PC-3 (cell line): ENCODE data around the gene ALKBH3. TPM values are rescaled to one million over a fixed set of nuclear protein-coding genes. Genes with fewer than 3 reads are reported as not detected.

Source experiments
- ATAC-seq: fragments of 200-7000 bp; cut with Tn5 transposase; 2 replicates; pipeline ENCODE4 v1.9.1; 2020; ENCODE audit warnings: mild to moderate bottlenecking, moderate library complexity
- BruUV-seq: library from RNA; stranded (reverse); fragments of 400-500 nt; replicated peaks from 2 replicates; lab custom pipeline; 2021; lab: Mats Ljungman, UMichigan
- CTCF ChIA-PET: fragments of 300-600 bp; sonication (Branson Sonifier 250); formaldehyde crosslinking; loops from one replicate; lab custom pipeline; 2022; ENCODE audit warnings: antibody characterized with exemption; lab: Charles Lee
- POLR2A ChIA-PET: fragments of 300-600 bp; sonication (Branson Sonifier 250); formaldehyde crosslinking; loops from one replicate; lab custom pipeline; 2022; ENCODE audit warnings: antibody characterized with exemption; ENCODE audit not compliant: unreplicated experiment; lab: Charles Lee
- DNase-seq: peaks from one replicate; pipeline ENCODE4 v3.0.0-alpha.2; 2015
- H2AFZ ChIP-seq: fragments of 300-600 bp; sonication (generic); 2 replicates; pipeline ENCODE4 v1.6.0; 2016; ENCODE audit warnings: antibody characterized with exemption, low read length
- H3F3A ChIP-seq: fragments of 300-600 bp; sonication (generic); one replicate; pipeline ENCODE4 v1.6.0; 2017; ENCODE audit warnings: antibody characterized with exemption, low read length, control low read depth, mild to moderate bottlenecking; ENCODE audit not compliant: unreplicated experiment
- H3K27ac ChIP-seq: fragments of 300-600 bp; sonication (generic); 2 replicates; pipeline ENCODE4 v1.5.1; 2016; ENCODE audit warnings: mild to moderate bottlenecking, low read length
- H3K27me3 ChIP-seq: fragments of 300-600 bp; sonication (generic); 2 replicates; pipeline ENCODE4 v1.6.1; 2016; ENCODE audit warnings: low read length, mixed read lengths
- H3K36me3 ChIP-seq: fragments of 300-600 bp; sonication (generic); 2 replicates; pipeline ENCODE4 v1.6.1; 2016; ENCODE audit warnings: low read depth, mixed run types, low read length, mixed read lengths
- H3K4me1 ChIP-seq: fragments of 300-600 bp; sonication (generic); 2 replicates; pipeline ENCODE4 v1.5.1; 2016; ENCODE audit warnings: low read length; ENCODE audit not compliant: insufficient read depth
- H3K4me2 ChIP-seq: fragments of 300-600 bp; sonication (generic); 2 replicates; pipeline ENCODE4 v1.6.0; 2016; ENCODE audit warnings: low read length
- H3K4me3 ChIP-seq: fragments of 300-600 bp; sonication (generic); 2 replicates; pipeline ENCODE4 v1.5.1; 2016; ENCODE audit warnings: mild to moderate bottlenecking, low read length, mixed read lengths
- H3K79me2 ChIP-seq: fragments of 300-600 bp; sonication (generic); 2 replicates; pipeline ENCODE4 v1.6.1; 2017; ENCODE audit warnings: low read length, mixed read lengths
- H3K9ac ChIP-seq: fragments of 300-600 bp; sonication (generic); 2 replicates; pipeline ENCODE4 v1.6.0; 2016; ENCODE audit warnings: mild to moderate bottlenecking, low read length
- H3K9me2 ChIP-seq: fragments of 300-600 bp; sonication (generic); replicated peaks from 2 replicates; pipeline ENCODE4 v1.6.1; 2016; ENCODE audit warnings: mixed run types, low read length, mixed read lengths
- H3K9me3 ChIP-seq: fragments of 300-600 bp; sonication (generic); 2 replicates; pipeline ENCODE4 v1.6.1; 2016; ENCODE audit warnings: low read length, mixed read lengths
- H4K20me1 ChIP-seq: fragments of 300-600 bp; sonication (generic); 2 replicates; pipeline ENCODE4 v1.6.1; 2016; ENCODE audit warnings: low read length, mixed read lengths
- EZH2 ChIP-seq: fragments of 300-600 bp; sonication (generic); IDR thresholded peaks from one replicate; pipeline ENCODE4 v1.6.1; 2017; ENCODE audit warnings: antibody characterized with exemption, mild to moderate bottlenecking, low read length; ENCODE audit not compliant: unreplicated experiment
- EZH2phosphoT487 ChIP-seq: fragments of 300-600 bp; sonication (generic); IDR thresholded peaks from 2 replicates; pipeline ENCODE4 v1.6.1; 2018; ENCODE audit warnings: mild to moderate bottlenecking, antibody characterized with exemption, low read length, borderline replicate concordance
- intact Hi-C: fragments of 100-400 bp; cut with micrococcal nuclease; formaldehyde crosslinking; loops from 2 replicates; pipeline ENCODE4 v1.9.0; 2023
- total RNA-seq: library from RNA; depleted of rRNA; stranded (reverse); fragments of >200 nt; gene quantifications from 2 replicates; pipeline ENCODE4 v1.2.3, GENCODE V29; 2014
- TF ChIP-seq, protein P1 (sequence below): fragments of 300-600 bp; sonication (generic); conservative IDR thresholded peaks from 2 replicates; pipeline ENCODE4 v1.5.1; 2017; ENCODE audit warnings: antibody characterized with exemption, low read depth, mild to moderate bottlenecking, low read length

Gene ALKBH3
- total RNA-seq, 1 experiment from 2014 or later, result 55.5 TPM

DNA sequence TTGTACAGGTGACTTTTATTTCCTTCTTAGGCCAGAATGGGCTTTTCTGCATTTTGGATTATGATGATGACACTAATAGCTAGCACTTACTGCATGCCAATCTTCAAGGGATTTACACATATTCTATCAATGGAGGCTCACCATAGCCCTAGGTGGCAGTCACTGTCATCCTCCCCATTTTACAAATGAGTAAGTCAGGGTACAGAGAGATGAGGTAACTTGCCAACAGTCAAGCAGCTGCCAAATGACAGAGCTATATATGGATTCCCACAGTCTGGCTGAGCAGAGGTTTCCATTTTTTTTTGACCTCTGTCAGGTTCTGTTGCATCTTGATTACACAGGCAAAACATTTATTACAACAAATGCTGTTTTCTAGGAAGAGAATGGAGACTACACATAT lies 38.0 kb downstream of the ALKBH3 start:
- DNase-seq, result no peak
- Histone ChIP-seq H3K4me1 (peaks cover 22% of the 10 kb centered on the region), H3K79me2 (no peaks in the 10 kb centered on the region), H3K4me3 (no peak overlapping the region), H3K4me2 (no peak overlapping the region), H3K36me3 (peaks cover 13% of the 10 kb centered on the region; the same call in 1 of the 2 replicates), H3K9ac (no peak overlapping the region), H3K9me3 (no peaks in the 10 kb centered on the region), H3F3A (peaks cover 4% of the 10 kb centered on the region), H3K27ac (no peak overlapping the region), H3K27me3 (no peaks in the 10 kb centered on the region), H4K20me1 (no peaks in the 10 kb centered on the region), H2AFZ (no peak overlapping the region), H3K9me2 (no peaks in the 10 kb centered on the region)
- CTCF ChIA-PET, result no interaction called here
- BruUV-seq, result no TSS peak
- TF ChIP-seq EZH2phosphoT487 (no peak), EZH2 (no peak)
- TF ChIP-seq, protein P1, sequence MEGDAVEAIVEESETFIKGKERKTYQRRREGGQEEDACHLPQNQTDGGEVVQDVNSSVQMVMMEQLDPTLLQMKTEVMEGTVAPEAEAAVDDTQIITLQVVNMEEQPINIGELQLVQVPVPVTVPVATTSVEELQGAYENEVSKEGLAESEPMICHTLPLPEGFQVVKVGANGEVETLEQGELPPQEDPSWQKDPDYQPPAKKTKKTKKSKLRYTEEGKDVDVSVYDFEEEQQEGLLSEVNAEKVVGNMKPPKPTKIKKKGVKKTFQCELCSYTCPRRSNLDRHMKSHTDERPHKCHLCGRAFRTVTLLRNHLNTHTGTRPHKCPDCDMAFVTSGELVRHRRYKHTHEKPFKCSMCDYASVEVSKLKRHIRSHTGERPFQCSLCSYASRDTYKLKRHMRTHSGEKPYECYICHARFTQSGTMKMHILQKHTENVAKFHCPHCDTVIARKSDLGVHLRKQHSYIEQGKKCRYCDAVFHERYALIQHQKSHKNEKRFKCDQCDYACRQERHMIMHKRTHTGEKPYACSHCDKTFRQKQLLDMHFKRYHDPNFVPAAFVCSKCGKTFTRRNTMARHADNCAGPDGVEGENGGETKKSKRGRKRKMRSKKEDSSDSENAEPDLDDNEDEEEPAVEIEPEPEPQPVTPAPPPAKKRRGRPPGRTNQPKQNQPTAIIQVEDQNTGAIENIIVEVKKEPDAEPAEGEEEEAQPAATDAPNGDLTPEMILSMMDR, result no peak
- ATAC-seq, result no peak
- POLR2A ChIA-PET, result no interaction called here
- intact Hi-C loops, result no loop called here

DNA sequence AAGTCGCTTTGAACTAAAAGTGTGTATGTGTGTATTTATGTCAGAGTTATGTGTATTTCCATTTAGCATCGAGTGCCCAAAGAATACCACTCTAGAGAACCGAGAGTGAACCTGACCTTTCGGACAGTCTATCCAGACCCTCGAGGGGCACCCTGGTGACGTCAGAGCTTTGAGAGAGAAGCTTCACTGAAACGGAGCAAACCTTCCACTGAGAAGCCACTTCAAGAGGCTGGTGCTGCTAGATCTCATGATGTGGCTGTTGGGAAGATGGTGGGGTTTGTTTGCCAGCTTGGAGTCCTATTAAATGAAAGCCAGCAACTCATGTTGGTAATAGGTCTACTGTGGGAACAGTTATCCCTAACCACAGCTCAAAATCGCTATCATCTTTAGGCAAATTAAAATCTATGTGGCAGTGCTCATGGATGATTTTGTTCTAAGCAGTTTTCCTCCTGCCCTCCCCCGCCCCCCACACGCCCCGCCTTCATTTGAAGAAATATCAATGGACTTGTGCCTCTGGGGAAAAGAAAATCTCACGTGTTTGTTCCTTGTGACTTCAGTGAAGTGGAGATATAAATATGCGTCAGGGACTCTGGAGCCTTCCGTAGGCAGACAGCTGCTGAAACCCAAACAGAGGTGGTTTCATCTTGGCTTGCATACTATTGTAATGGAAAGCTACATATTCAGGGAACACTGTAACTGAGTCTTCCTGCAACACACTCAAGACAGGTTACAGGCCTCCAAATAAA lies 39.4 kb downstream of the ALKBH3 start:
- H3K9me2 ChIP-seq, result no peaks in the 10 kb centered on the region
- no peak overlapping the region for H3K4me2 ChIP-seq
- peaks cover 10% of the 10 kb centered on the region; the same call in 1 of the 2 replicates for H3K36me3 ChIP-seq
- peak overlapping the region; percentile 81 for H3K27ac ChIP-seq
- DNase-seq (no peak), ATAC-seq (no peak)
- TF ChIP-seq, protein P1, result no peak
- TF ChIP-seq EZH2phosphoT487 (no peak), EZH2 (no peak)
- BruUV-seq, result no TSS peak
- H3K4me1 ChIP-seq, result peaks cover 27% of the 10 kb centered on the region
- no peaks in the 10 kb centered on the region for H4K20me1 ChIP-seq
- intact Hi-C loops, result no loop called here
- H3F3A ChIP-seq, result peaks cover 4% of the 10 kb centered on the region
- POLR2A ChIA-PET, result interaction anchor here (0.6 kb wide), 1 partner anchor 240 kb away, joined by 3 read pairs; the partner anchor contains the start of gene HSD17B12
- peak overlapping the region; percentile 23; the same call in 1 of the 2 replicates for H3K9ac ChIP-seq
- H3K79me2 ChIP-seq, result no peaks in the 10 kb centered on the region
- H3K9me3 ChIP-seq, result no peaks in the 10 kb centered on the region
- H3K27me3 ChIP-seq, result no peaks in the 10 kb centered on the region
- no peak overlapping the region for H2AFZ ChIP-seq
- CTCF ChIA-PET, result no interaction called here
- H3K4me3 ChIP-seq, result no peak overlapping the region
